HepG2 (cell line): ENCODE data around the gene ZCCHC3. TPM values are rescaled to one million over a fixed set of nuclear protein-coding genes. Genes with fewer than 3 reads are reported as not detected.

Experiments
- ARHGAP35 ChIP-seq: sonication (generic); formaldehyde crosslinking; IDR thresholded peaks from 2 replicates; pipeline ENCODE4 v1.9.0; 2022; ENCODE audit warnings: mild to moderate bottlenecking, inconsistent platforms, moderate library complexity, missing genetic modification reagents, borderline replicate concordance
- ATM ChIP-seq: fragments of 450-650 bp; IDR thresholded peaks from 2 replicates; pipeline ENCODE4 v1.7.1; 2017; ENCODE audit warnings: mild to moderate bottlenecking, borderline replicate concordance
- FOXK2 ChIP-seq: fragments of 450-650 bp; IDR thresholded peaks from 2 replicates; pipeline ENCODE4 v1.6.1; 2016
- MBD4 ChIP-seq: IDR thresholded peaks from 2 replicates; pipeline ENCODE4 v1.6.1; 2012; ENCODE audit warnings: low read length, inconsistent platforms, borderline replicate concordance
- MYC ChIP-seq: sonication (generic); formaldehyde crosslinking; IDR thresholded peaks from 2 replicates; pipeline ENCODE4 v1.9.0; 2021; ENCODE audit warnings: missing genetic modification reagents, borderline replicate concordance
- NR2F6 ChIP-seq, 2 experiments: IDR thresholded peaks; 2 replicates each; pipeline ENCODE4 v1.6.1; 2016; ENCODE audit warnings: antibody characterized with exemption in 1 of 2, mild to moderate bottlenecking in 1 of 2
- POGZ ChIP-seq: sonication (generic); formaldehyde crosslinking; IDR thresholded peaks from 2 replicates; pipeline ENCODE4 v1.4.0; 2020; ENCODE audit warnings: mild to moderate bottlenecking, missing genetic modification reagents
- PPARG ChIP-seq: conservative IDR thresholded peaks from 2 replicates; pipeline ENCODE4 v1.6.1; 2016; ENCODE audit warnings: missing biosample characterization, missing genetic modification reagents
- RCOR2 ChIP-seq: IDR thresholded peaks from 2 replicates; pipeline ENCODE4 v1.6.1; 2016; ENCODE audit warnings: missing biosample characterization, missing genetic modification reagents
- REXO4 ChIP-seq: sonication (generic); formaldehyde crosslinking; IDR thresholded peaks from 2 replicates; pipeline ENCODE4 v1.8.0; 2022; ENCODE audit warnings: missing genetic modification reagents, mild to moderate bottlenecking, borderline replicate concordance
- ZNF329 ChIP-seq: sonication (generic); formaldehyde crosslinking; IDR thresholded peaks from 2 replicates; pipeline ENCODE4 v1.9.0; 2021; ENCODE audit warnings: low read depth, mild to moderate bottlenecking, missing genetic modification reagents
- ZNF331 ChIP-seq: sonication (generic); formaldehyde crosslinking; IDR thresholded peaks from 2 replicates; pipeline ENCODE4 v1.4.0; 2020; ENCODE audit warnings: missing genetic modification reagents
- ZZZ3 ChIP-seq: sonication (generic); formaldehyde crosslinking; IDR thresholded peaks from 2 replicates; pipeline ENCODE4 v1.4.0; 2020; ENCODE audit warnings: missing genetic modification reagents, mild to moderate bottlenecking, borderline replicate concordance
- polyA plus RNA-seq, 8 experiments: library from polyadenylated mRNA; depleted of rRNA in 3 of 8; stranded (reverse) in 7 of 8; unstranded in 1 of 8; fragments of >200 nt; fragmentation: Illumina TruSeq in 4 of 8; extraction: Trizol in 4 of 8; gene quantifications; 2 replicates each; pipeline versions ENCODE4 v1.2.1 to v1.2.3, GENCODE V29; 2011 to 2016; ENCODE audit warnings: low read depth in 4 of 8, missing spikeins in 1 of 8, mixed read lengths in 1 of 8; ENCODE audit not compliant: insufficient read depth in 1 of 8
- total RNA-seq, 5 experiments: library from RNA; depleted of rRNA; stranded (reverse); fragments of >200 nt; fragmentation: Illumina TruSeq; extraction: Trizol; gene quantifications; 2 replicates each; pipeline ENCODE4 v1.2.3, GENCODE V29; 2016; ENCODE audit warnings: low read depth in 1 of 5
- TF ChIP-seq, protein P1 (sequence below): sonication (generic); formaldehyde crosslinking; IDR thresholded peaks from 2 replicates; pipeline ENCODE4 v1.4.0; 2020; ENCODE audit warnings: missing genetic modification reagents, mild to moderate bottlenecking, borderline replicate concordance
- TF ChIP-seq, protein P2 (sequence below): sonication (generic); formaldehyde crosslinking; IDR thresholded peaks from 2 replicates; pipeline ENCODE4 v1.4.0; 2020; ENCODE audit warnings: missing genetic modification reagents
- TF ChIP-seq, protein P3 (sequence below): sonication (generic); formaldehyde crosslinking; IDR thresholded peaks from 2 replicates; pipeline ENCODE4 v1.4.0; 2020; ENCODE audit warnings: mild to moderate bottlenecking, low read depth, missing genetic modification reagents
- TF ChIP-seq, protein P4 (sequence below): sonication (generic); formaldehyde crosslinking; IDR thresholded peaks from 2 replicates; pipeline ENCODE4 v1.9.0; 2022; ENCODE audit warnings: missing genetic modification reagents, mild to moderate bottlenecking, borderline replicate concordance
- TF ChIP-seq, protein P5 (sequence below): sonication (generic); formaldehyde crosslinking; IDR thresholded peaks from 2 replicates; pipeline ENCODE4 v1.8.1; 2022; ENCODE audit warnings: mild to moderate bottlenecking, missing genetic modification reagents

Gene ZCCHC3
- total and polyA plus RNA-seq, 2 of the 13 experiments (the other 11 are each of a cell fraction or from before 2014, with no cell fraction given), result 46.6 to 63.0 TPM

DNA sequence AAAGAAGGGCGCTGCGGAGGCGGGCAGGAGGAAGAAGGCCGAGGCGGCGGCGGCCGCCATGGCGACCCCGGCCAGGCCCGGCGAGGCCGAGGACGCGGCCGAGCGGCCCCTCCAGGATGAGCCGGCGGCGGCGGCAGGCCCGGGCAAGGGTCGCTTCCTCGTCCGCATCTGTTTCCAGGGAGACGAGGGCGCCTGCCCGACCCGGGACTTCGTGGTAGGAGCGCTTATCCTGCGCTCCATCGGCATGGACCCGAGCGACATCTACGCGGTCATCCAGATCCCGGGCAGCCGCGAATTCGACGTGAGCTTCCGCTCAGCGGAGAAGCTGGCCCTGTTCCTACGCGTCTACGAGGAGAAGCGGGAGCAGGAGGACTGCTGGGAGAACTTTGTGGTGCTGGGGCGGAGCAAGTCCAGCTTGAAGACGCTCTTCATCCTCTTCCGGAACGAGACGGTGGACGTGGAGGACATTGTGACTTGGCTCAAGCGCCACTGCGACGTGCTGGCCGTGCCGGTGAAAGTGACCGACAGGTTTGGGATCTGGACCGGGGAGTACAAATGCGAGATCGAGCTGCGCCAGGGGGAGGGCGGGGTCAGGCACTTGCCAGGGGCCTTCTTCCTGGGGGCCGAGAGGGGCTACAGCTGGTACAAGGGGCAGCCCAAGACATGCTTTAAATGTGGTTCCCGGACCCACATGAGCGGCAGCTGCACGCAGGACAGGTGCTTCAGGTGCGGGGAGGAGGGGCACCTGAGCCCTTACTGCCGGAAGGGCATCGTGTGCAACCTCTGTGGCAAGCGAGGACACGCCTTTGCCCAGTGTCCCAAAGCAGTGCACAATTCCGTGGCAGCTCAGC lies 780 bp downstream of the ZCCHC3 start (continued):
- TF ChIP-seq, protein P1, sequence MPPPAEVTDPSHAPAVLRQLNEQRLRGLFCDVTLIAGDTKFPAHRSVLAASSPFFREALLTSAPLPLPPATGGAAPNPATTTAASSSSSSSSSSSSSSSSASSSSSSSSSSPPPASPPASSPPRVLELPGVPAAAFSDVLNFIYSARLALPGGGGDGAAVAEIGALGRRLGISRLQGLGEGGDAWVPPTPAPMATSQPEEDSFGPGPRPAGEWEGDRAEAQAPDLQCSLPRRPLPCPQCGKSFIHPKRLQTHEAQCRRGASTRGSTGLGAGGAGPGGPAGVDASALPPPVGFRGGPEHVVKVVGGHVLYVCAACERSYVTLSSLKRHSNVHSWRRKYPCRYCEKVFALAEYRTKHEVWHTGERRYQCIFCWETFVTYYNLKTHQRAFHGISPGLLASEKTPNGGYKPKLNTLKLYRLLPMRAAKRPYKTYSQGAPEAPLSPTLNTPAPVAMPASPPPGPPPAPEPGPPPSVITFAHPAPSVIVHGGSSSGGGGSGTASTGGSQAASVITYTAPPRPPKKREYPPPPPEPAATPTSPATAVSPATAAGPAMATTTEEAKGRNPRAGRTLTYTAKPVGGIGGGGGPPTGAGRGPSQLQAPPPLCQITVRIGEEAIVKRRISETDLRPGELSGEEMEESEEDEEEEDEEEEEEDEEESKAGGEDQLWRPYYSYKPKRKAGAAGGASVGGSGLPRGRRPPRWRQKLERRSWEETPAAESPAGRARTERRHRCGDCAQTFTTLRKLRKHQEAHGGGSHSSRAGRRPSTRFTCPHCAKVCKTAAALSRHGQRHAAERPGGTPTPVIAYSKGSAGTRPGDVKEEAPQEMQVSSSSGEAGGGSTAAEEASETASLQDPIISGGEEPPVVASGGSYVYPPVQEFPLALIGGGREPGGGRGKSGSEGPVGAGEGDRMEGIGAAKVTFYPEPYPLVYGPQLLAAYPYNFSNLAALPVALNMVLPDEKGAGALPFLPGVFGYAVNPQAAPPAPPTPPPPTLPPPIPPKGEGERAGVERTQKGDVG (CRISPR knock-in tag), result peak; percentile 78; the same call in 1 of the 2 replicates
- no peak for TF ChIP-seq ZNF331 (CRISPR knock-in tag)
- peak; percentile 62 for TF ChIP-seq ARHGAP35
- TF ChIP-seq, protein P2, sequence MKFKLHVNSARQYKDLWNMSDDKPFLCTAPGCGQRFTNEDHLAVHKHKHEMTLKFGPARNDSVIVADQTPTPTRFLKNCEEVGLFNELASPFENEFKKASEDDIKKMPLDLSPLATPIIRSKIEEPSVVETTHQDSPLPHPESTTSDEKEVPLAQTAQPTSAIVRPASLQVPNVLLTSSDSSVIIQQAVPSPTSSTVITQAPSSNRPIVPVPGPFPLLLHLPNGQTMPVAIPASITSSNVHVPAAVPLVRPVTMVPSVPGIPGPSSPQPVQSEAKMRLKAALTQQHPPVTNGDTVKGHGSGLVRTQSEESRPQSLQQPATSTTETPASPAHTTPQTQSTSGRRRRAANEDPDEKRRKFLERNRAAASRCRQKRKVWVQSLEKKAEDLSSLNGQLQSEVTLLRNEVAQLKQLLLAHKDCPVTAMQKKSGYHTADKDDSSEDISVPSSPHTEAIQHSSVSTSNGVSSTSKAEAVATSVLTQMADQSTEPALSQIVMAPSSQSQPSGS, result no peak
- TF ChIP-seq POGZ (CRISPR knock-in tag), result peak; percentile 62
- TF ChIP-seq ZZZ3 (CRISPR knock-in tag), result 0 out of 2 replicates have a peak, but pooled peaks have one; percentile 9
- TF ChIP-seq FOXK2, result no peak
- peak; percentile 13; the same call in 1 of the 2 replicates for TF ChIP-seq ZNF329 (CRISPR knock-in tag)
- TF ChIP-seq, protein P3, sequence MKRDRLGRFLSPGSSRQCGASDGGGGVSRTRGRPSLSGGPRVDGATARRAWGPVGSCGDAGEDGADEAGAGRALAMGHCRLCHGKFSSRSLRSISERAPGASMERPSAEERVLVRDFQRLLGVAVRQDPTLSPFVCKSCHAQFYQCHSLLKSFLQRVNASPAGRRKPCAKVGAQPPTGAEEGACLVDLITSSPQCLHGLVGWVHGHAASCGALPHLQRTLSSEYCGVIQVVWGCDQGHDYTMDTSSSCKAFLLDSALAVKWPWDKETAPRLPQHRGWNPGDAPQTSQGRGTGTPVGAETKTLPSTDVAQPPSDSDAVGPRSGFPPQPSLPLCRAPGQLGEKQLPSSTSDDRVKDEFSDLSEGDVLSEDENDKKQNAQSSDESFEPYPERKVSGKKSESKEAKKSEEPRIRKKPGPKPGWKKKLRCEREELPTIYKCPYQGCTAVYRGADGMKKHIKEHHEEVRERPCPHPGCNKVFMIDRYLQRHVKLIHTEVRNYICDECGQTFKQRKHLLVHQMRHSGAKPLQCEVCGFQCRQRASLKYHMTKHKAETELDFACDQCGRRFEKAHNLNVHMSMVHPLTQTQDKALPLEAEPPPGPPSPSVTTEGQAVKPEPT (CRISPR knock-in tag), result no peak
- TF ChIP-seq NR2F6 (IDR thresholded peaks at IDR 0.05), result no peak
- peak; percentile 58; the same call in 1 of the 2 replicates for TF ChIP-seq NR2F6 (CRISPR knock-in tag; IDR thresholded peaks at IDR 0.05)
- peak; percentile 22; the same call in 1 of the 2 replicates for TF ChIP-seq RCOR2 (CRISPR knock-in tag)
- 0 out of 2 replicates have a peak, but pooled peaks have one; percentile 26 for TF ChIP-seq PPARG (CRISPR knock-in tag)
- no peak for TF ChIP-seq MBD4
- no peak for TF ChIP-seq ATM
- TF ChIP-seq, protein P4, sequence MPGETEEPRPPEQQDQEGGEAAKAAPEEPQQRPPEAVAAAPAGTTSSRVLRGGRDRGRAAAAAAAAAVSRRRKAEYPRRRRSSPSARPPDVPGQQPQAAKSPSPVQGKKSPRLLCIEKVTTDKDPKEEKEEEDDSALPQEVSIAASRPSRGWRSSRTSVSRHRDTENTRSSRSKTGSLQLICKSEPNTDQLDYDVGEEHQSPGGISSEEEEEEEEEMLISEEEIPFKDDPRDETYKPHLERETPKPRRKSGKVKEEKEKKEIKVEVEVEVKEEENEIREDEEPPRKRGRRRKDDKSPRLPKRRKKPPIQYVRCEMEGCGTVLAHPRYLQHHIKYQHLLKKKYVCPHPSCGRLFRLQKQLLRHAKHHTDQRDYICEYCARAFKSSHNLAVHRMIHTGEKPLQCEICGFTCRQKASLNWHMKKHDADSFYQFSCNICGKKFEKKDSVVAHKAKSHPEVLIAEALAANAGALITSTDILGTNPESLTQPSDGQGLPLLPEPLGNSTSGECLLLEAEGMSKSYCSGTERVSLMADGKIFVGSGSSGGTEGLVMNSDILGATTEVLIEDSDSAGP (CRISPR knock-in tag), result peak; percentile 80; the same call in 1 of the 2 replicates
- TF ChIP-seq, protein P5, sequence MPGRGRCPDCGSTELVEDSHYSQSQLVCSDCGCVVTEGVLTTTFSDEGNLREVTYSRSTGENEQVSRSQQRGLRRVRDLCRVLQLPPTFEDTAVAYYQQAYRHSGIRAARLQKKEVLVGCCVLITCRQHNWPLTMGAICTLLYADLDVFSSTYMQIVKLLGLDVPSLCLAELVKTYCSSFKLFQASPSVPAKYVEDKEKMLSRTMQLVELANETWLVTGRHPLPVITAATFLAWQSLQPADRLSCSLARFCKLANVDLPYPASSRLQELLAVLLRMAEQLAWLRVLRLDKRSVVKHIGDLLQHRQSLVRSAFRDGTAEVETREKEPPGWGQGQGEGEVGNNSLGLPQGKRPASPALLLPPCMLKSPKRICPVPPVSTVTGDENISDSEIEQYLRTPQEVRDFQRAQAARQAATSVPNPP, result 0 out of 2 replicates have a peak, but pooled peaks have one; percentile 10
- TF ChIP-seq MYC, result peak; percentile 70
- no peak for TF ChIP-seq REXO4
